Iris pigment epithelial cell (primary cell): ENCODE measurements around the gene HSPB1.
"Not testable (repeated sequence)": the region's sequence is repeated elsewhere in the genome, so short reads cannot be mapped to it uniquely, and the experiment has no call there.

Source experiments
- DNase-seq: peaks from one replicate; pipeline ENCODE4 v3.0.0-alpha.2; 2011; ENCODE audit warnings: low read depth

HSPB1 gene

DNA sequence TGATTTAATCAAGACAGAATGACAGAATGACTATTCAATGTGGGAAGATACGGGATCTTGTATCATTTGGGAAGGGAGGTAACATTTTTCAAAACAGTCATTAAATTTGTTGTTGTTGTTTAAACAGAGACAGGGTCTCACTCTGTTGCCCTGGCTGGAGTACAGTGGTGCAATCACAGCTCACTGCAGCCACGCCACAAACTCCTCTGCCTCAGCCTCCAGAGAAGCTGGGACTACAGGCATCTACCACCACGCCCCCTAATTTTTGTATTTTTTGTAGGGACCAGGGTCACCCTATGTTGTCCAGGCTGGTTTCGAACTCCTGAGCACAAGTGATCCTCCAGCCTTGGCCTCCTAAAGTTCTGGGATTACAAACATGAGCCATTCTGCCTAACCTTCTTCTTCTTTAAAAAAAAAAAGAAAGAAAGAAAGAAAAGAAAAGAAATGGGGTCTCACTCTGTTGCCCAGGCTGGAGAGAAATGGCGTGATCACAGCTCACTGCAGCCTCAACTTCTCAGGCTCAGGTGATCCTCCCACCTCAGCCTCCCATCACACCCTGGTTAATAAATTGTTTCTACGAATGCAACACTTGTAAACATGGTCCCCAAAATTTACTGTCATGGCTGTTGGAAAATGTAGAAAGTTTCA lies 32.0 kb downstream of the HSPB1 start:
- DNase-seq: no peak

- DNase-seq: not testable (repeated sequence)
These were observed 32.9 kb downstream of the HSPB1 start for GRCh38 chr7:76335417-76335816.

DNA sequence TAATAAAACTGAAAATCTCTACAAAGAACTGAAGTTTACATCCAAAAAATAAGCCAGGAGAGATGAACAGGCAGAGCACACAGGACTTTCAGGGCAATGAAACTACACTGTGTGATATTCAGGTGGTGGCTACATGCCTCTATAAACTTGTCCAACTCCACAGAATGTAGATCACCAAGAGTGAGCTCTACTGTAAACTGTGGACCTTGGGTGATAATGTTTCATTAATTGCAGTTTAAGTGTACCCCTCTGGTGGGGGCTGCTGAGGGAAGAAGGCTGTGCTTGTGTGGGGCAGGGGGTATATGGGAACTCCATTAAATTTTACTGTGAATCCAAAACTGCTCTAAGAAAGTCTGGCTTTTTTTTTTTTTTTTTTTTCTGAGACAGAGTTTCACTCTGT lies 33.6 kb downstream of the HSPB1 start:
- no peak for DNase-seq

DNA sequence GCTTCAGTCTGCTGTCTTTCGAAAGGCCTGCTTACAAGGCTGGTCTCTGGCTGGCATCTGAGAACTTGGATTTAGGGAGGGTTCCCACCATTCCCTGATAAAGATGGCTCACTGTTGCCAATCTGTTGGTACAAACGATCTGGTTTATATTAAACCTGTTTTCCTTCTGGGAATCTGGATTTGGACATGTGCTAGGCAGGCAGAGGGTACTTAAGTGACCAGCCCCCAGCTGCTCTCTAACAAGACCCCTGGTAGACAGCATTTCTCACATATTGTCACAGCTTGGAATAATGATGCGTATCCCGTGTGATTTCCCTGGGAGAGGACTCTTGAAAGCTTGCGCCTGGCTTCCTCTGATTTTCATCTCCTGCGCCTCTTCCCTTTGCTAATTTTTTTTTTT lies 34.7 kb downstream of the HSPB1 start:
- DNase-seq: no peak

DNA sequence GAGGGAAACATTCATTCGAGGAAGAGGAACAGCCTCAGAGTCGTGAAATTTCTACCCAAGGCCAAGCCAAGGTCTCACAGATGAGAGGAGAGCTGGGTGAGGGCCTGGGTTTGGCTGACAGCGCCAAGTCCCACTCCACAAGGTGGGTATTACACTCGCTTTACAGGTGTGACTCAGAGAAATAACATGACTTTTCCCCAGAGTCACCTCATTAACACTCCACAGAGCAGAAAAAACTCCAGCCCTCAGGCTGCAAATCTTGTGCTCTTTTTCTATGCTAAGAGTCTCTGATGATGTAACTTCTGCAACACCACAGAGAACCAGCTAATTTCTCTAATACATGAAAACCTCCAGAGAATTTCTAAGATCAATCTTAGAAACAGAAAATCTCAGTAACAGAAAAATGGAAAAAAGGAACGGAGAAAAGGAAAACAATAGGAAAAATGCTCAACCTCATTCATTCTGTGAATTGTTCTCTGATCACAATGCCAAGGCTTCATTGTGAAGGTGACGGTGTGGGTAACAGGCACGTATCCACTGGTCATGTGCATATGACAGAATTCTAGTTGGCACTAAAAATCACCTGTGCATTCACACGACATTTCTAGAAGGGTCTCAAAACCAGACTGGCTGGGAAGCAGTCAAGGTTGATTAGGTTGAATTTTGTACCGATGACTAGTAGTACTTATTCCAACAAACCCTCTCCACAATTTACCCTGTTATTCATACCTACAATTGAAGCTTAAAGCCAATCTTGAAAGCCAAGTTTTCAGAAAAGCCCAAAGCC lies 36.0 kb downstream of the HSPB1 start:
- DNase-seq: no peak

DNA sequence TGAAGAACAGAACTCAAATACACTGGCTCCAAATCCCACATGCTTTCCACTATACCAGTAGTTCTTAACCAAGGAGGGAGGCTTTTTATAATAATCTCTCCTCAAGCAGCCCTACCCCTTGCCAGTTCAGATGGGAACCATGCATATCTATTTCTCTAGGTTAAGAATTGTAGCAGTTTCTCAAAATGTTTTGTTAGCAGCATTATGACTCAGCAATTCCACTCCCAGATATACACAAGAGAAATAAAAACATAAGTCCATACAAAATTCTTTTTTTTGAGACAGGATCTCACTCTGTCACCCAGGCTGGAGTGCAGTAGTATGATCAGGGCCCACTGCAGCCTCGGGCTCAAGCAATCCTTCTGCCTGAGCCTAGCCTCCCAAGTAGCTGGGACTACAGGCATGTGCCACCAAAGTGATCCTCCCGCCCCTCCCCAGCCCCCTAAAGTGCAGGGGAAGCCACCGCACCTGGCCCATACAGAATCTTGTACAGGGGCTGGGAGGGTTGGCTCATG lies 38.2 kb downstream of the HSPB1 start:
- peak; percentile 91 for DNase-seq

GRCh38 chr7:76342222-76342621 lies 39.7 kb downstream of the HSPB1 start:
- DNase-seq: no peak

DNA sequence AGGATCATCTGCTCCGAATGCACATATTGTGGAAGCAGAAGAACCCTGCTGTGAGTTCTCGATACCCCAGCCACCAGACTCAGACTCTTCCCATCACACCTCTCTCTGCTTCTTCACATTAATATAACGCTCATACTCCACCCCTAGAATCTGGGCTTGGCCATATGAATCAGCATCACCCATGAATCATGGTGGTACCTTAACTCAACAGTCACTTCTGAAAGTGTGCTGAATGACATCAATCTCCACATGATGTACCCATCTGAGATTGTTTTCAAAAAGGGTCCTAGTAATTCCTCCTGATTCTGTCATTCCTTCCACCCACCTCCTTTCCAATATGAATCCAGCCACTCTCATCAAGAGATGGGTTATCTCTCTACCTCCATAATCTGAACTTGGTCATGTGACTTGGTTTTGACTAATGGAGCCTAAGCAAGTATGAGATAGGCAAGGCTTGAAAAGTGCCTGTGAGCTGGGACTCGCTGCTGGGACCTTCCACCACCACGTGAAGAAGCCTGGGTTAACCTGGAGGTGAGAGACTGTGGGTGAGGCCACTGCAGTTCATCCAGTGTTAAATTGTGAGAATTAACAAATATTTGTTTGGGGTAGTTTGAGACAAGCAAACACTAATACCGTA lies 40.9 kb downstream of the HSPB1 start:
- peak; percentile 42 for DNase-seq

DNA sequence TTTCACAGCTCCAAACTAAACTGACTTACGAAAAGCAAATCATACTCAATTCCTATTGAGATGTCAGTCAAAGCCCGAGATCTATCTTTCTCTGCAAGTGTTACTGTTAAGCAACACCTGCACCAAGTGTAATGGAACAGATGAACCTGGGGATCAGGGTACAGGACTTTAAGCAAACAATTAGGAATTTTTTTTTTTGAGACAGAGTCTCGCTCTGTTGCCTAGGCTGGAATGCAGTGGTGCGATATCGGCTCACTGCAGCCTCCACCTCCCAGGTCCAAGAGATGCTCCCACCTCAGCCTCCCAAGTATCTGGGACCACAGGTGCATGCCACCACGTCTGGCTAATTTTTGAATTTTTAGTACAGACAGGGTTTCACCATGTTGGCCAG lies 41.5 kb downstream of the HSPB1 start:
- DNase-seq: no peak

DNA sequence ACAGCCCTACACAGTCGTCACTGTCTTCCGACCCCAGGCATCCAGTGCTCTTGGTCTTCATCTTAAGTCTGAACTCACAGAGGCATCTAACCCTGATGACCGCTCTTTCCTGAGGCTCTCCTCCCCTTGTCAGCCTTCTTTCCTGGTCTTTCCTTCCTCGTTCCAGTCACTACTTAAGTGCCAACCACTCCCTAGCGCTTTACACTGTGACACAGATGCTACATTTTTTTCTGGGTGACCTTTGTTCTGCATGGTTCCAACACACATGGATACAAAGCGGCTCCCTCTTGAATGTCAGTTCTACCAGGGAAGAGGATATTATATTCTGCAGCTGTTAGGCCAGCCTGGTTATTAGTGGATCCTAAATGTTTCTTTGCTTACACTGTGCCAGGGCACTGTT lies 43.6 kb downstream of the HSPB1 start:
- DNase-seq: no peak

DNA sequence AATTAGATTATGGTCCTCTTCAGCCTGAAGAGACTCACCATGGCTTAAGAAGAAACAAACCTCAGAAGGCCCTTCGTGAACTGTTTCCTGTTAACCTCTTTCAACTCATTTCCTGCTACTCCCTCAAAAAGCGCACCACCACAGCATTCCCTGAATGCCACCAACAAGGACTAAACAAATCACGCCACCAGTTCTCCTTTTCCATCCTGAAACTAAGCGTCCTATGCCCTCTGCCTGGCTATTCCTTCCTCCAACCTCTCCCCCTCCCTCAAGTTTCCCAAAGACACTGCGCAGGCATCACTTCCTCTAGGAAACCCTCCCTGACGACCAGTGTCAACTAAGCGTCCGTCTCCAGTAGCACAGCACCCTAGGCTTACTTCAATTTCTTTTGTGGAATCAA lies 44.3 kb downstream of the HSPB1 start:
- peak; percentile 67 for DNase-seq

GRCh38 chr7:76347710-76348109 lies 45.2 kb downstream of the HSPB1 start:
- no peak for DNase-seq

DNA sequence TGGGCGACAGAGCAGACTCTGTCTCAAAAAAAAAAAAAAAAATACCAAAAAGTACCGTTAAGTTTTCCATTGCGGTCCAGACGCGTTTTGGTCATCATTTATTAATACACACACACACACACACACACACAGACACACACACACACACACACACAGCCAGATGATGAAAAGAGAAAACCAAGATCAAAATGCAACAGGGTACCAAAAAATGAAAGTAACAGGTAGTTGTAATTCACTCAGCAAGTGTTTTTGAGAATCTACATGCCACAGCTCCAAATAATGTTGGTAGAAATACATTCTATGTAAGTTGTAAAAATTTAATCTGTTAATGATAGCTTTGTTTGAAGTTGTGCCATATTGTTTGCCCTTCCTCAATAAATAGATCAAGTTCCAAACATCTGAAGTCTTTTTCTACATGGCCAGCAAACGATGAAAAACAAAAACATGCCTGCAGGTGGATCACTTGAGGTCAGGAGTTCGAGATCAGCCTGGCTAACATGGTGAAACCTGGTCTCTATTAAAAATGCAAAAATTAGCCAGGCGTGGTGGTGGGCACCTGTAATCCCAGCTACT lies 46.9 kb downstream of the HSPB1 start:
- DNase-seq: no peak

- DNase-seq: no peak
These were observed 48.9 kb downstream of the HSPB1 start for GRCh38 chr7:76351372-76351771.

- DNase-seq: peak; percentile 29
These were observed 49.7 kb downstream of the HSPB1 start for GRCh38 chr7:76352193-76352592.

GRCh38 chr7:76353744-76354143 lies 51.3 kb downstream of the HSPB1 start:
- DNase-seq: no peak
